Esophagus (tissue), 2 donors: ENCODE data around the gene RBM33. TPM values are rescaled to one million over a fixed set of nuclear protein-coding genes. Genes with fewer than 3 reads are reported as not detected.

Experiments used
- H3K27ac ChIP-seq, 2 donors: one replicate each; pipeline ENCODE4 v1.5.1; 2013; ENCODE audit warnings: low read depth in 2 of 2, mild to moderate bottlenecking in 2 of 2, inconsistent platforms in 1 of 2, low read length in 1 of 2, moderate library complexity in 1 of 2
- H3K27me3 ChIP-seq, 2 donors: one replicate each; pipeline ENCODE4 v1.6.1; 2013; ENCODE audit warnings: low read length in 2 of 2, control low read depth in 1 of 2, mild to moderate bottlenecking in 1 of 2; ENCODE audit not compliant: insufficient read depth in 2 of 2, control insufficient read depth in 1 of 2
- H3K36me3 ChIP-seq, 2 donors: one replicate each; pipeline ENCODE4 v1.6.1; 2013; ENCODE audit warnings: low read length in 1 of 2; ENCODE audit not compliant: control insufficient read depth in 2 of 2, insufficient read depth in 2 of 2
- H3K4me1 ChIP-seq, 2 donors: one replicate each; pipeline ENCODE4 v1.6.1; 2013; ENCODE audit warnings: low read length in 1 of 2; ENCODE audit not compliant: control insufficient read depth in 2 of 2, insufficient read depth in 2 of 2
- H3K4me3 ChIP-seq, 2 donors: one replicate each; pipeline ENCODE4 v1.5.1; 2013; ENCODE audit warnings: low read length in 2 of 2, mild to moderate bottlenecking in 2 of 2, low read depth in 1 of 2, moderate library complexity in 1 of 2
- H3K9me3 ChIP-seq, 2 donors: one replicate each; pipeline ENCODE4 v1.6.1; 2013; ENCODE audit warnings: mild to moderate bottlenecking in 2 of 2, low read depth in 1 of 2, low read length in 1 of 2, moderate library complexity in 1 of 2; ENCODE audit not compliant: control insufficient read depth in 2 of 2, insufficient read depth in 1 of 2
- WGBS, 2 donors: extraction: QIAGEN DNeasy Blood & Tissue Kit; methylation state at CpG; one replicate each; pipeline ENCODE4 v1.1.7; 2013; 5-methylcytosine and 5-hydroxymethylcytosine counted together
- polyA plus RNA-seq, 2 donors: library from polyadenylated mRNA; stranded (reverse); fragments of 200-250 nt; gene quantifications; one replicate each; pipeline ENCODE4 v1.2.3, GENCODE V29; 2013
- donor health status: healthy with polysubstance abuse.
- donor health status: Bipolar disorder and iron deficiency.

The RBM33 gene
- polyA plus RNA-seq, 2 donors: 11.6 to 25.6 TPM

- Histone ChIP-seq H3K4me1 (no peaks in the 10 kb centered on the region), H3K4me3 (no peak overlapping the region), H3K27me3 (no peaks in the 10 kb centered on the region), H3K27ac (no peak overlapping the region), H3K9me3 (no peaks in the 10 kb centered on the region), H3K36me3 (peaks cover 0 to 20% of the 10 kb centered on the region in 2 donors)
- 94 to 95% methylated on average over 9 of the region's 9 CpGs for WGBS, 2 donors
Measured at GRCh38 chr7:155745737-155746136, 101.3 kb downstream of the RBM33 start.

- Histone ChIP-seq H3K36me3 (peaks cover 0 to 20% of the 10 kb centered on the region in 2 donors), H3K4me1 (no peaks in the 10 kb centered on the region), H3K4me3 (no peak overlapping the region), H3K9me3 (no peaks in the 10 kb centered on the region), H3K27ac (no peak overlapping the region), H3K27me3 (no peaks in the 10 kb centered on the region)
- 82 to 83% methylated on average over 2 of the region's 2 CpGs for WGBS, 2 donors
Measured at GRCh38 chr7:155746188-155746587, 101.7 kb downstream of the RBM33 start.

GRCh38 chr7:155747209-155747608 lies 102.7 kb downstream of the RBM33 start:
- 90 to 100% methylated on average over 1 of the region's 1 CpG for WGBS, 2 donors
- H3K27me3 ChIP-seq: no peaks in the 10 kb centered on the region
- no peak overlapping the region for H3K4me3 ChIP-seq
- H3K4me1 ChIP-seq: peaks cover 0 to 2% of the 10 kb centered on the region in 2 donors
- no peaks in the 10 kb centered on the region for H3K9me3 ChIP-seq
- peaks cover 0 to 16% of the 10 kb centered on the region in 2 donors for H3K36me3 ChIP-seq
- H3K27ac ChIP-seq: no peak overlapping the region

GRCh38 chr7:155749578-155749977 lies 105.1 kb downstream of the RBM33 start:
- no peaks in the 10 kb centered on the region for H3K27me3 ChIP-seq
- H3K27ac ChIP-seq: no peak overlapping the region
- WGBS, 2 donors: 95 to 97% methylated on average over 3 of the region's 3 CpGs
- H3K4me1 ChIP-seq: peaks cover 8 to 9% of the 10 kb centered on the region in 2 donors
- H3K36me3 ChIP-seq: peaks cover 0 to 10% of the 10 kb centered on the region in 2 donors
- no peak overlapping the region for H3K4me3 ChIP-seq
- no peaks in the 10 kb centered on the region for H3K9me3 ChIP-seq

DNA sequence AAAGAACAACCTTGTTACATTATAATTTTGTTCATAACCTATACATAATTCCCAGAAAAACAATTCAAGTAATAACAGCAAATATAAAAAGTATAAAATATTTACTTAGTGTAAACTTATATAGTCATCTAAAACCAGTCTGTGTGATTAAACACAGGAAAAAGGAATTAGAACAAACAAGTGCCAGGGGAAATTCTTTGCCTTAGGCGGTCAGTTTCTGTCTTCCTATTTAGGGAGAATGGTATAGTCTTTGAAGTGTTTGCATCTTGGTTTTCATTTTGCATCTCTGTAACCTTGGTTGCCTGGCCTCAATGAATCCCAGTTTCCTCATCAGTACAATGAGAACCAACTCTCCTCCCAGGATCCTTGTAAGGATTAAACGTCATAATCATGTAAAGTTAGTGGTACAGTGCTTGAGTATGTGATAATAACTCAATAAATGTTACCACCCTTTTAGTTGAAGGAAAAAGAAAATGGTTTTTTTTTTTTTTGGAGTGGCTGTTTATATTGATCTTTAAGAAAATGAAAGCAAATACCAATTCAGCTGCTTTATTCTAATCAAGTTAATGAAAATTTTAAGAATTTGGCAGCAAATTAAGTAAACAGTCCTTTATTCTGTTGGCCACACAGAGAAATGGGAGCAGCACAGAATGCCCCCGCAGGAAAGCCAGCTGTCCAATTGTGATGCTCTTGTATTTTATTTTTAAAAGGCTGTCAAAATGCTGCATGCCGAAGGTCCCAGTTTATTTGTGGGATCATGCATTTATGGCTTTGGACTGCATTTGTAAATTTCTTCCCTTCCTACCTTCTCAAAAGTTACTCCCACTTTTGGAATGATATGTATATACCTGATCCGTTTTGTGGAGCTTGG lies 106.0 kb downstream of the RBM33 start:
- H3K27ac ChIP-seq: no peak overlapping the region
- no peaks in the 10 kb centered on the region for H3K27me3 ChIP-seq
- no peaks in the 10 kb centered on the region for H3K9me3 ChIP-seq
- peaks cover 0 to 3% of the 10 kb centered on the region in 2 donors for H3K36me3 ChIP-seq
- no peak overlapping the region for H3K4me3 ChIP-seq
- H3K4me1 ChIP-seq: peaks cover 8 to 9% of the 10 kb centered on the region in 2 donors
- WGBS, 2 donors: 68 to 76% methylated on average over 5 of the region's 5 CpGs

GRCh38 chr7:155751409-155751808 lies 106.9 kb downstream of the RBM33 start:
- no peaks in the 10 kb centered on the region for H3K36me3 ChIP-seq
- H3K9me3 ChIP-seq: no peaks in the 10 kb centered on the region
- H3K4me1 ChIP-seq: peaks cover 8 to 9% of the 10 kb centered on the region in 2 donors
- H3K27ac ChIP-seq: no peak overlapping the region
- no peak overlapping the region for H3K4me3 ChIP-seq
- WGBS, 2 donors: 82 to 88% methylated on average over 4 of the region's 4 CpGs
- no peaks in the 10 kb centered on the region for H3K27me3 ChIP-seq

DNA sequence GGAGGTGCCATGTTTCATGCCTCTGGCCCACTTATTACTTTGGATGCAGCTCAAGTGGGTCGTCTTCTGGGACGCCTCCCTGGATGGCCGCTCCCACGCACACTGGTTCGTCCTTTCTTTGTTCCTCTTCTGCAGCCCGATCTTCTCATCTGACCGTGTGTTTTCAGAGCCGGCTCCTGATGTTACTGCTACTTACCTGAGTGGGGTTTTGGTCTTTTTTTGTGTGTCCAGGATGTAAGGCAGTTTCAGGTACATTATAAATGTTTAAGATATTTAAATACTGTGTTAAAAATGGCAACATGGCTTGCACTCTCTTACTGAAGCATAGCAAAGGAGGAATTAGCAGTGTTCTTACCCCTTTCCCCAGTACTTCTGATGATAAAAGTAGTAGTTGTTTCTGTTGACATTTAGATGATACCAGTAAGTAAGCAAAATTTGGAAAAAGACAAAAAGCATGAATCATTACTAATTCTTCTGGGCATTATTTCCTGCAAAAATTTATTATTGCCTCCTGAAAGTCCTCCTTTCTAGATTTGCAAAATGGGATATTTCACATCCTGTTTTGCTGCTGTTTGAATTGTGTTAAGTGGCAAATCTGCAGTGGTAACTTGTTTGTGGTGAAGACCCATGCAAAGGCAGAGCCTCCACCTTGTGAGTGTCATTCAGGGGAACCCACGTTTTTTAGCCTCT lies 108.4 kb downstream of the RBM33 start:
- no peak overlapping the region for H3K4me3 ChIP-seq
- H3K4me1 ChIP-seq: peaks cover 8 to 9% of the 10 kb centered on the region in 2 donors
- no peaks in the 10 kb centered on the region for H3K27me3 ChIP-seq
- peaks cover 0 to 2% of the 10 kb centered on the region in 2 donors for H3K36me3 ChIP-seq
- no peaks in the 10 kb centered on the region for H3K9me3 ChIP-seq
- 79 to 84% methylated on average over 9 of the region's 9 CpGs for WGBS, 2 donors
- H3K27ac ChIP-seq: peak overlapping the region in 1 of 2 donors; percentile 9

GRCh38 chr7:155753446-155753965 lies 109.0 kb downstream of the RBM33 start:
- Histone ChIP-seq H3K4me1 (peaks cover 8 to 9% of the 10 kb centered on the region in 2 donors), H3K4me3 (no peak overlapping the region), H3K27me3 (no peaks in the 10 kb centered on the region), H3K36me3 (peaks cover 0 to 4% of the 10 kb centered on the region in 2 donors), H3K9me3 (no peaks in the 10 kb centered on the region), H3K27ac (peak overlapping the region in 1 of 2 donors; percentile 9)
- WGBS, 2 donors: 48 to 55% methylated on average over 10 of the region's 10 CpGs

GRCh38 chr7:155754165-155754564 lies 109.7 kb downstream of the RBM33 start:
- Histone ChIP-seq H3K27ac (no peak overlapping the region), H3K4me3 (no peak overlapping the region), H3K36me3 (peaks cover 0 to 4% of the 10 kb centered on the region in 2 donors), H3K4me1 (peaks cover 8 to 9% of the 10 kb centered on the region in 2 donors), H3K27me3 (no peaks in the 10 kb centered on the region), H3K9me3 (no peaks in the 10 kb centered on the region)
